SJSA1 (cell line): ENCODE results near the gene RCBTB2. TPM values are rescaled to one million over a fixed set of nuclear protein-coding genes. Genes with fewer than 3 reads are reported as not detected.
A peak's percentile ranks its signal among the peaks of the same experiment; 100 is the strongest.
"Not testable (repeated sequence)": the region's sequence is repeated elsewhere in the genome, so short reads cannot be mapped to it uniquely, and the experiment has no call there.

Experiments
- DNase-seq, 2 experiments: peaks; one replicate each; pipeline ENCODE4 v3.0.0-alpha.2; 2015 to 2020; ENCODE audit warnings: low spot score in 2 of 2, low read depth in 1 of 2
- H3K27ac ChIP-seq: fragments of 250-450 bp; sonication (Bioruptor Pico); 2 replicates; pipeline ENCODE4 v1.5.1; 2020; ENCODE audit warnings: mild to moderate bottlenecking, moderate library complexity
- H3K27me3 ChIP-seq: fragments of 250-450 bp; sonication (Bioruptor Pico); replicated peaks from 2 replicates; pipeline ENCODE4 v1.5.1; 2020; ENCODE audit warnings: mild to moderate bottlenecking, moderate library complexity
- H3K36me3 ChIP-seq: fragments of 250-450 bp; sonication (Bioruptor Pico); 2 replicates; pipeline ENCODE4 v1.5.1; 2020; ENCODE audit warnings: mild to moderate bottlenecking
- H3K4me1 ChIP-seq: fragments of 250-450 bp; sonication (Bioruptor Pico); replicated peaks from 2 replicates; pipeline ENCODE4 v1.6.1; 2021; ENCODE audit warnings: mild to moderate bottlenecking
- H3K4me3 ChIP-seq: fragments of 250-450 bp; sonication (Bioruptor Pico); 2 replicates; pipeline ENCODE4 v1.5.1; 2020; ENCODE audit warnings: mild to moderate bottlenecking
- H3K9me3 ChIP-seq: fragments of 250-450 bp; sonication (Bioruptor Pico); replicated peaks from 2 replicates; pipeline ENCODE4 v1.5.1; 2020; ENCODE audit warnings: mild to moderate bottlenecking
- total RNA-seq: library from RNA; depleted of rRNA; stranded (reverse); fragments of >200 nt; shearing (Covaris generic); gene quantifications from 2 replicates; pipeline ENCODE4 v1.2.3, GENCODE V29; 2014; rRNA removed

The RCBTB2 gene
- total RNA-seq: 9.3 and 9.4 TPM in 2 replicates

DNA sequence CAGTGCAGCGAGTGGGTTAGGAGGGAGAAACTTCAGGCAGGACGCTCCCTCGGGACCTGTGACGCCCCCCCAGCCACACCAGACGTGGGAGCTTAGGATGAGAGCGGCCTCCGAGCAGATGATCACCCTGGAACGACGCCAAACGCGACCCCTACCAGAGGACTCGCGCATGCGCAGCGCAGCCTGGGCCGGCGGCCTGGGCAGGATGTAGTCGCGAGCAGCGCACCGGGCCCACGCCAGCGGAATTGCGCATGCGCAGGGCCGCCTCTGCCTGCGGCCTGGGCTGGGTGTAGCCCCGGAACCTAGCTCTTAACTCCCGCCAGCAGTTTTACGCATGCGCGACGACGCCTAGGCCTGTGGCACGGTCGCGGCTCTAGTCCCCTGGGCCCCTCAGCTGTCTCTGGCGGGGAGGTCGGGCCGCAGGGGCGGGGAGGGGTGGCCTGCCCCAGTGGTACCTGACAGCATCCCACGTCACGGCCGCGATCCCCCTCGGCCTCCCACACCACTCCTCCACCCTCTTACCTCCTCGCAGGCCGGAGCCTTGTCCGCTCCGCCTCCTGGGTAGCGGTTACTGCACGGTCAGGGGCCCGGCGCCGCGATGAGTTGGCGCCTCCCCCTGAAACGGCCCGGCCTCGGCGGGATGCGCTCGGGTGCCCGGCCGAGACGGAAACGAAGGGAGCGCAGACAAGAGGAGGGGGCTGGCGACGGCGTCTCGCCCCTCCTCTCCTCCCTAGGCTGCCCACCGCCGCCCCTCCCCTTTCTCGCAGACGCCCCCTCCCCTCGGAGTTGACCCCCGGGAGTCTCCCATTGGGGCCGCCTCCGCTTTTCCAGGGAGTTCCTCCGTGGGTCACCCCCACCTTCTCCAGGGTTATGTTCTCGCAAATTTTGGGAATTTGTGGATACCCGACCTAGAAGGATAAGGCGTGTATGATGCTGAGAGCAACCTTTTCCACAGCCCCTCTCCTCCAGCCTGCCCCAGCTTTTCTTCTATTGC is at the start of gene RCBTB2:
TSS of gene RCBTB2 (minus strand) at position 575 of the 994 bp plus-strand sequence. CDS start 11,141 bp downstream, outside the sequence.
- Histone ChIP-seq H3K4me3 (peak within 1 kb of the TSS; percentile 64), H3K9me3 (no peaks in the 10 kb centered on the region), H3K27ac (peak within 1 kb of the TSS; percentile 91)

DNA sequence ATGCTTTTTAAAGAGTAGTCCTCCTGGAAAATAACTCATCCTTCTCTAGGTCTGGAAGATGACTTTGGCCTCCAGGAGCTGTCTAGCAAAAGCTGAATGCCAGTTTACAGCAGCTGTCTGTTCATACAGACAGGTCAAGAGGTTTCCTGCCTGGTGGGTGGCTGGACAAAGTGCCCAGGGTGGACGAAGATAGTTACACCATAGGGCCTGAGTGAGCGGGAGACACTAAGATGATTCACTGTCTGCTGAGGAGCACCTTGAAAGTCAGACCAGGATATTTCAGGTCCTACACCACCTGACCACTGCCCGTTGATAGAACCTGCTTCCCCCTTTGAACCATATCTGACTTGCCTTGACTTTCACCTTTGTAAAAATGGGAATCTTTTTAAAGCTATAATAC is 49.2 kb upstream of the RCBTB2 start:
- H3K36me3 ChIP-seq: no peaks in the 10 kb centered on the region
- no peaks in the 10 kb centered on the region for H3K27me3 ChIP-seq
- H3K27ac ChIP-seq: no peak overlapping the region
- H3K4me3 ChIP-seq: no peak overlapping the region
- H3K4me1 ChIP-seq: no peaks in the 10 kb centered on the region
- no peak for DNase-seq
- no peaks in the 10 kb centered on the region for H3K9me3 ChIP-seq

More for the DNA sequence above, at the start of gene RCBTB2:
- peak; percentile 91 to 97 for DNase-seq
- H3K36me3 ChIP-seq: peaks cover 3% of the 10 kb centered on the region; the same call in 1 of the 2 replicates
- H3K27me3 ChIP-seq: no peaks in the 10 kb centered on the region
- peaks cover 13% of the 10 kb centered on the region for H3K4me1 ChIP-seq

DNA sequence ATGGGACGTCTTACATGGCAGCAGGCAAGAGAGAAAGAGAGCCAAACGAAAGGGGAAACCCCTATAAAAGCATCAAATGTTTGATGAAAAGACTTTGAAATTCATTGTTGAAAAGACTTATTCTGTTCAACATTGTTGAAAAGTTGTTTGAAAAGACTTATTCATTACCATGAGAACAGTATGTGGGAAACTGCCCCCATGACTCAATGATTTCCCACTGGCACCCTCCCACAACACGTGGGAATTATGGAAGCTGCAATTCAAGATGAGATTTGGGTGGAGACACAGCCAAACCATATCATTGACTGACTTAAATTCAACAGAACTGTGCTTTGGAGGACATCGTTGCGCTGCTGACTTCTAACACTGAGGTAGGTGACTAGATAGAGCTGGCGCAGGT is 48.0 kb upstream of the RCBTB2 start:
- Histone ChIP-seq H3K4me1 (no peaks in the 10 kb centered on the region), H3K27ac (no peak overlapping the region), H3K36me3 (no peaks in the 10 kb centered on the region), H3K27me3 (no peaks in the 10 kb centered on the region), H3K4me3 (no peak overlapping the region), H3K9me3 (no peaks in the 10 kb centered on the region)
- no peak for DNase-seq

DNA sequence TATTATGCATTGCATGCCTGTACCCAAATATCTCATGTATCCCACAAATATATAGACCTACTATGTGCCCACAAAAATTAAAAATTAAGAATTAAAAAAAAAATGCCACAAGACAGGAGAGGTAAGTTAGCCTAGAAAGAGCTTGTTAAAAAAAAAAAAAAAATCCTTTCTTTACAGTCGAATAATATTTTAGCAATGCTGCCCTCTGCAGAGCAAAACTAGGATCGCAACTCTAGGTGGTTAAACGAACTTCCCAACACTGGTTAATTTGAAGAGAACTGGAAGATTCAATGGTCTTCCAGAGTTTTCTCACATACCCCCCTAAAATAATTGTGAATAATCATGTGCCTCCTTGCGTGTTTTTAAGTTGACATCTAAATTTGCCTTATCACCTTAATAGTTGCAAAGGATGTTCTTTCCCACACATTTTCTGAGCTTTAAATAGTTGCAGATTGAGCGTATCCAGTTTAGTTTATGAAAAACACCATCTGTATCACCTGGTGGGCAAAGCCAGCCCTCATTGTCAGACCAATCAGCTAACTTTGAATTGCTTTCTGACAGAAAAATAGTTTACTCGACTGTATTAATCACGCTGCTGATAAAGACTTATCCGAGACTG is 47.4 kb upstream of the RCBTB2 start:
- no peaks in the 10 kb centered on the region for H3K27me3 ChIP-seq
- no peaks in the 10 kb centered on the region for H3K9me3 ChIP-seq
- H3K4me3 ChIP-seq: no peak overlapping the region
- no peaks in the 10 kb centered on the region for H3K4me1 ChIP-seq
- no peaks in the 10 kb centered on the region for H3K36me3 ChIP-seq
- H3K27ac ChIP-seq: no peak overlapping the region
- DNase-seq: peak in 1 of 2 experiments; percentile 50

DNA sequence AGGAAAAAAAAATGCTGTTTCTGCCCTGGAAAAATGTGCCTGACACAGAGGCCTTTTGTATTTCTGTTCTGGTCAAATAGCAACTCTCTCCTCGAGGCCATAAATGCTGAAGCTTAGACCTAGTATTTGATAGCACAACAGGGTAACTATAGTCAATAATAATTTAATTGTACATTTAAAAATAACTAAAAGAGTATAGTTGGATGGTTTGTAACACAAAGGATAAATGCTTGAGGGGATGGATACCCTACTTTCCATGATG is 47.0 kb upstream of the RCBTB2 start:
- not testable (repeated sequence) for DNase-seq, H3K36me3 ChIP-seq, H3K9me3 ChIP-seq, H3K27ac ChIP-seq, H3K4me1 ChIP-seq, H3K4me3 ChIP-seq, H3K27me3 ChIP-seq

DNA sequence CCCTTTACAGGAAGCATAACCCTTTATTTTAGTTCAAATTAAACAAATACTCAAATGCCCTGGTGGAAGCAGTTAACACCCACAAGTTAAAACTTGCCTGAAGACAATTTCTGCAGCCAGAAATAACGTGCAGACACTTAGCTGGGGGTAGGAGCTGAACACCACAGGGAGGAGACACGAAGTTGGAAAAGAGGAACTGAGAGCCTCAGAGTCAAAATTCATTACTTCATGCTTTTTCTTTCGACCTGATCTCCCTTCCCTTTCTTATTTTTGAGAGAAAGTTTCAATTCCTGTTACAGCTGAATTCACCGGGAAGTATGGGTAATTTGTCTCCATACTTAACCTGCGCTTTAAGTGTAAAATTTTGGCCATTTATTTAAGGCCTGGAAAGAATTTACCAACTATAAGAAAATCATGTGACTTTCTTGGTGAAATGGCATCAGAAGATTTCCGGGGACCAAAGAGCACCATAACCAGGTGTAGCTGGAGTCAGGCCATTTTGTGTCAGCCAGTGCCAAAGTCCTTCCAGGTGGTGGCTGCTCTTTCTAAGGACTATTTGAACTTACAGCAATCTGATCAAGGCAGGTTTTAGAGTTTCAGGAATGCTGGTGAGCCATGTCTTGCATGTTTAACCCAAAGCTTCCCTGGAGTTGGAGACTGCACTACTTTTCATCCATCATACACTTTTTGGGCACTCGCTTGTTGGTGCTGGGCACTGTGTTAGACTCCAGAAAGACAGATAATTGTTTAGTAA is 46.5 kb upstream of the RCBTB2 start:
- H3K27ac ChIP-seq: no peak overlapping the region
- no peak overlapping the region for H3K4me3 ChIP-seq
- no peaks in the 10 kb centered on the region for H3K36me3 ChIP-seq
- H3K4me1 ChIP-seq: no peaks in the 10 kb centered on the region
- H3K27me3 ChIP-seq: no peaks in the 10 kb centered on the region
- DNase-seq: no peak
- no peaks in the 10 kb centered on the region for H3K9me3 ChIP-seq

DNA sequence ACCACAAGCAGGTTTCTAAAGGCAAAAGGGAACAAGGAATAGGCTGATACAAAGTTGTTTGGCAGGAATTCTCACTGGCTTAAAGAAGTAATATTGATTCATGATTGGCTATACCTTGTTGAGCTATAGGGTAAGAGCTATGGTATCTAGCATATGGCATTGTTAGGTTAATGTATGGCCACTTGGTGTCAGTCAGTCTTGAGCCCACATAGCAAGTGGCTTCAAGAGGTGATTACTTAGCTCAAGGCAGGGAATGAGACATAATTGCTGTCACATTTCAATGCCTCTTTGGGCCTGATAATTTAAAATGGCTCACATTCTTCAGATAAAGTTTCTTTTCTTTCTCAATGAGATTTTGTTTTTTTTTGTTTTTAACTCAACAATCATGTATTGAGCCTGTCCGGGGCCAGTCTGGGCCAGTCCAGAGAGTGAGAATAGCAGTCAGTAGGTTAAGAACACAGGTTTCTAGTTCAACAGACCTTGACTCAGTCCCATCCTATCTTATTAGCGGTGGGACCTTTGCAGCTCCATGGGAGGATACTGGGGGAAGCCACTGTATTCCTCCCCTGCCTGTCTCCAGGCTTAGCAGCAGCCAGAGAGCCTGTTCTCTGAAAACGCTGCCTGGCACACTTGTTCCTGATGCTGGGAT is 45.8 kb upstream of the RCBTB2 start:
- Histone ChIP-seq H3K36me3 (no peaks in the 10 kb centered on the region), H3K27ac (no peak overlapping the region), H3K4me3 (no peak overlapping the region), H3K4me1 (no peaks in the 10 kb centered on the region), H3K27me3 (no peaks in the 10 kb centered on the region), H3K9me3 (no peaks in the 10 kb centered on the region)
- no peak for DNase-seq

DNA sequence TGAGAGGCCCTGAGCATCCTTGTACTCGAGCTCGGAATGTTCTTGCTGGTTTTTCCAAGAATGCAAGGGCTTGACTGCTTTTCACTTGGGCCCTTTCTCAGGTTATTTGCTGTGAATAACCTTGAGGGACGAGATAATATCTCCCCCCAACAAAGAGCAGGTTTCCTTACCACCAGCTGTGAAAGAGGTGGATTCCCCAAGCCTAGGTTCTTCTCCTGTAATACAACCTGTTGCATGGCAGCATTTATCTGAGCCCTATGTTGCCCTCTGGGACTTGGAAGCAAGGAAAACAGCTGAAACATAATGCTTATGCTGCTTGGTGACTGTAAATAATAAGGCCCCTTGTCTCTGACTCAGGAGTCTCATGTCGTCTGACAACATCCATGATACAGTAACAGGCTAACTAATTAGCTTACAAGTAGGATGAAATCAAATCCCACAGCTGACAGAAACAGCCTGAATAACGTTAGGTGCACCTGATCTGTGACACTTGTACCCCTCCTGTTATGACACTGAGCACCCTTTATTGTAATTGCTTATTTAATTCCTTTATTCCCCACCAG is 43.6 kb upstream of the RCBTB2 start:
- H3K4me1 ChIP-seq: no peaks in the 10 kb centered on the region
- H3K27me3 ChIP-seq: no peaks in the 10 kb centered on the region
- no peak overlapping the region for H3K4me3 ChIP-seq
- H3K36me3 ChIP-seq: no peaks in the 10 kb centered on the region
- no peaks in the 10 kb centered on the region for H3K9me3 ChIP-seq
- DNase-seq: no peak
- no peak overlapping the region for H3K27ac ChIP-seq

DNA sequence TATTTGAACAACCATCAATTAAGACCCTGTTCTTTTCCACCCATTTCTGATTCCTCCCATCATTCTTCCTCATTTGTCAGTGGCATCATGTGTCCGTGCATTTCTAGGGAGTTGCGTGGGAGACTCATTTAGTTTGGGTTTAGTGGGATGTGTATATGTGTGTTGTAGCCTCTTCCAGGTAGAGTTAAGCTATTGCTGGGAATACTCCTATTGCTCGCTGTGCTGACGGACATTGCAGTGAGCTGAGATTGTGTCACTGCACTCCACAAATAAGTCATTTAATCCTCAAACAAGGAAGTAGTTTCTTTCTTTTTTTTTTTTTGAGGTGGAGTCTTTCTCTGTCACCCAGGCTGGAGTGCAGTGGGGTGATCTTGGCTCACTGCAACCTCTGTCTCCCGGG is 42.2 kb upstream of the RCBTB2 start:
- Histone ChIP-seq H3K9me3 (no peaks in the 10 kb centered on the region), H3K27me3 (no peaks in the 10 kb centered on the region), H3K4me3 (no peak overlapping the region), H3K27ac (no peak overlapping the region), H3K4me1 (no peaks in the 10 kb centered on the region), H3K36me3 (no peaks in the 10 kb centered on the region)
- DNase-seq: no peak

DNA sequence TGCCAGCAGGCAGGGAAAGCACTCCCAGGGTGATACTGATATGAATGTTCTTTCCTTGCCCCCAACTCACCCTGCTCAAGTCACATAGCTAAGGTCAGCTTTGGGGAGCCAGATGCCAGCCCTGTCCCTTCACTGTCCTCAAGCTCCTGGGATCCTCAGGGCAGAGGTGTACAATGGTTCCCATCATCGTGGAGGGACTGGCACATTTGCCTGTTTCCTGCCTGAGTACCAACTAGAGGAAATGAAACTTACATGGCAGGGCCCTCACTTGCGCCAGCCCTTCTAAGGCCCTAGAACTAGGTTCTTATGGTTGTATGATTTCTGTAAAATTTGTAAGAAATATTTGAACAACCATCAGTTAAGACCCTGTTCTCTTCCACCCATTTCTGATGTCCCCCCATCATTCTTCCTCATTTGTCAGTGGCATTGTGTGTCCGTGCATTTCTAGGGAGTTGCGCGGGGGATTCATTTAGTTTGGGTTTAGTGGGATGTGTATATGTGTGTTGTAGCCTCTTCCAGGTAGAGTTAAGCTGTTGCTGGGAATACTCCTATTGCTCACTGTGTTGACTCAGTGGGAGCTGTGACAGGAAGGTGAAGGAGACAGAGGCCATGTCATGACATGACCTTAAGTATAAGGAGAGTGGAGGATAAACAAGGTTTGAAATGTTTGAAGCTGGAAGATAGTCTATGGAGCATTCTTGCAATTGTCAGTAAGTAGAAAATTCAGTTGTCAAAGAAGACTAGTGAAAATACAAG is 41.3 kb upstream of the RCBTB2 start:
- Histone ChIP-seq H3K36me3 (no peaks in the 10 kb centered on the region), H3K27ac (no peak overlapping the region), H3K4me1 (no peaks in the 10 kb centered on the region), H3K4me3 (no peak overlapping the region), H3K9me3 (no peaks in the 10 kb centered on the region), H3K27me3 (no peaks in the 10 kb centered on the region)
- no peak for DNase-seq

DNA sequence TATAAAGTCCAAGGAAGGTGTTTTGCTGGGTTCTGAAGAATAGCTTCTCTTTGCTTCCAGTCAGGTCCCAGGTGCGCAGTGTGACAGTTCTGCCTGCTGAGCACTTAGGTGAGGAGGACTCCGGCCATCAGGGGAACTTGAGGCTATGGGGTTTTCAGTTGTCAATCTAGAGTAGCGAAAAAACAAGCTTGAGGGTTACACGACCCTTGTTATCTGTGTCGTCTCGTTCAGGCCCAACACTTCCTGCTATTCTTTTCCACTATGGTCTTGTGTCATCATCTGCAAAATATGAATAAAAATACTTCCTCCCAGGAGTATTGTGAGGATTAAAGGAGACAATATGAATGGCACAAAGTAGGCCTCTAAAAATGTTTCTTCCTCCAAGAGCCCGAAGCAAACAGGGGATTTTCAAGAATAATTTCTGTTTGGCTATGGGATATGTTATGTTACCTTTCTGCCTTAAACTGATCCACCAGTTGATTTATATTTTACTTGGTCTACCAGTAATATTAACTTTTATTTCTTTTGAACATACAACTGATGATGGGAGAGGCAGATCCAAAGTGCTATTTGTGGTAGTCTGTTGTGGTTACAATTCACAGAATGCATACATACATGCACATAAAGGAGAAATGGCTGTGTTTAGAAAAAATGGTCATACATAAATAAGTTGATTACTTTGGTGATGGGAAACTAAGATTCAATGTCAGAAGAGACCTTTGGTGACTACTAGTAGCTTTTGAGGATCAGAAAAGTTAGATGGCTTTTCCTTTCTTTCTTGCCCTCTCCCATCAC is 40.5 kb upstream of the RCBTB2 start:
- DNase-seq: no peak
- Histone ChIP-seq H3K27ac (no peak overlapping the region), H3K4me1 (no peaks in the 10 kb centered on the region), H3K36me3 (no peaks in the 10 kb centered on the region), H3K27me3 (no peaks in the 10 kb centered on the region), H3K4me3 (no peak overlapping the region), H3K9me3 (no peaks in the 10 kb centered on the region)

DNA sequence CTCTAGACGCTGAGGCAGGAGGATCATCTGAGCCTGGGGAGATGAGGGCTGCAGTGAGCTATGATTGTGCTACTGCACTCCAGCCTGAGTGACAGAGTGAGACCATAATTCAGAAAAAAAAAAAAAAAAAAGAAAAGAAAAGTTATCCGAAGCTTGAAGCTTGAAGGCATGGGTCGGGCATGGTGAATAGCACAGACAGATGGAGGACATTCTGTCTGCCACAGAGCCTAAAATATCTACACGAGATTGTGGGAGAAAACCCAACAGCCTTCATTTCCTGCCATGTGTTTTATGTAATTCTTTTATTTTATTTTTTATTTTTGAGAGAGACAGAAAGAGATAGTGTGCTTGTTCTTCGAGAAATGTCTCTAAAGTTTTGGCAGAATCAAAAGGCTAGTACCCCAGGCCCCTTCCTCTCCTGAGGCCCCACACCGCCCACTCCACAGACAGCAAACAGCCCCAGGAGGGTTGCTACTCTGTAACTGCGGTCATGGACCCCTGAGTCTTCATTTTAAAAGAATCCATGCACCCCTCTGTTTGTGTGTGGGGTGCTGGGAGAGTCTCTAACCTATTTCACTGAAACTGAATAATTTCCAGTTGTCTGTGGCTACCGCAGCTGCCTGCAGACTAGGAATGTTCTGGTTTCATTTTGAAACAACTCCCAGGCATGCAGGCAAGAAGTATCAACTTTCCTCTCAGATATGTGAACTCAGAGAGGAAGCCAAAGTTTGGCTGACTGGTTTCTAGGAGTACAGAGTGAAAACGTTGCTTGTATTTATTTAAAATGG is 38.4 kb upstream of the RCBTB2 start:
- Histone ChIP-seq H3K9me3 (no peaks in the 10 kb centered on the region), H3K27ac (no peak overlapping the region), H3K4me3 (no peak overlapping the region), H3K27me3 (no peaks in the 10 kb centered on the region), H3K4me1 (peaks cover 10% of the 10 kb centered on the region), H3K36me3 (no peaks in the 10 kb centered on the region)
- no peak for DNase-seq
